Measurements from ENCODE around the gene TMEM106C.

The TMEM106C gene

DNA sequence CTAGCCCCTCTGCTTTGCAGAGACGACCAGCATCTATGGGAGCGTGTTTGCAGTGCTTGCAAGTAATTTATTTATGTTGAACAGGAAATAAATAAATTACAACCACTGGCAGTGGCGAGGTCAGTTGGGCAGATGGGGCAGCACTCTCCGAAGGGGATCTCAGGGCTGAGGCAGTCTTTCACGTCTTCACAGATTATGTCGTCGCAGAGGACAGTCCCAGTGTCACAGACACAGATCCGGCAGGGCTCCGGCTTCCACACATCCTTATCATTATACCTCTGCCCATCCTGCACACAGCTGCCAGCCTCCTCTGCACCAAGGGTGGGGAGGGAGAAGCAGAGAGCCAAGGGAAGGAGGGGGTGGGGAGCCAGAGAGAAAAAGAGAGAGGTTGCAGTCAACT is 36.4 kb downstream of the TMEM106C start:
- DNase-seq = no peak

DNA sequence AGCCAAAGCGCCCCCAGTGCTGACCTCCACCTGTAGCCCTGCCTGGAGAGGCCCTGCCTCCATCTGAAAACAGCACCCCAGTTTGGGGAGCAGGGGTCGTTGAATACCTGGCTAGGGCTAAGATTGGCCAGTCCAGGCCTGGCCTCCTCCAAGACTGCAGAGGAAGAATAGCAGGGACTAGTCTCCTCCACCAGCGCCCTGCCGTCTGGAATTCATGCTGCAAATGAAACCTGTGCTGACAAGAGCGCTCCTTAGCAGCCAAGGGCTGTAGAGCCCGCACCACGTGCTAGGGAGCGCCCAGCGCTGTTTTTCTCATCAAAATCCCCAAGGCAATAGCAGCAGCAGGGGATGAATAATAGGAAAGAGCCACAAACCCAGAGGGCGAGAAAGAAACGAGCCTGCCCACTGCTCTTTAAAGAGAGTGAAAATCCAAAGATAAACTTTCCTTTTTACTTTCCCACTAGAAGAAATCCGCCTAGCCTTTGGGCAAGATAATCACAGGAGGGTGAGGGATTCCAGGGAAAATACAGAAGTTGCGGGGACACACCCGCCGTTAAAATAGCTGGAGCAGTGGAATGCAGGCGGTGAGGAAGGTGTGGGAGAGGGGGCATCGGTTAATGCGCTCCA is 37.6 kb downstream of the TMEM106C start:
- DNase-seq = no peak

DNA sequence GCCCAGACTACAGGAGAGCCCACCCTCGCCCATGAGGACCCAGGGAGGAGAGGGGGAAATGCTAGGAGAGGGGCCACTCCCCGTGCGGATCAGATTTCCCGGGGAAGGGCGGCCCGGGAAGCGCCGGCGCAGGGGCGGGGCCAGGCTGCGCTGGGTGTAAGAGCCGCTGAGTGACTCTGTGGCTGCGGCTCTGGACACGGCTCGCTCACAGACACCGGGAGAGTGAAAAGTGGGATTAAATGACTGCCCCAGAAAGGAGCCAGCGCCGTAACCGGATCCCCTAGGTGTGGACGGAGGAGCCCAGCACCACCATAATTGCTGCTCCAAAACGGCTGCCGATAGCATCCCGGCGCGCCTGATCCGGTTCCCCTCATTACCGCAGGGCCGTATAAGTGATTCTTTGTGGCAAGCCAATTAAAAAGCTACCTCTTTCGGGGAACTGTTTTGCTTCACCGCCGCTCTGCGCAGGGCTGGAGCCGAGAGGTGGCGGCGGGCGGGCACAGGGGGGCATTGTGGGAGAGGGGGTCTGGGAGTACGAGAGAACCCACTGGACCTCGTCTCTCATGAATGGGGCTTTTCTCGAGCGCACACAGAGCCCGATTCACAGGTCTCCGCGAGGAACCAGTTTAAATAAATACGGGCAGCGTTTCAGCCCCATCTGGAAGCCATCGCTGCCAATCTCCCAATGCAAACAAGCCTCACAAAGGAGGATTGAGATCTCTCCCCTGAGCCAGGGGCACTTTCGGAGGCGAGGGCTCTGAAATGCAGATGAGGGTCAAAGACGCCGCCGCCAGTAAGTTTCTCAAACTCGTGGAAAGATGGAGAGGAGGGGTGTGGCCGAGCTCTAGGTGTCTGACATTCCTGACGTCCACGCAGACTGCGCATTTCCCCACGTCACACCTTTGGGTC is 38.4 kb downstream of the TMEM106C start:
- no peak for DNase-seq

DNA sequence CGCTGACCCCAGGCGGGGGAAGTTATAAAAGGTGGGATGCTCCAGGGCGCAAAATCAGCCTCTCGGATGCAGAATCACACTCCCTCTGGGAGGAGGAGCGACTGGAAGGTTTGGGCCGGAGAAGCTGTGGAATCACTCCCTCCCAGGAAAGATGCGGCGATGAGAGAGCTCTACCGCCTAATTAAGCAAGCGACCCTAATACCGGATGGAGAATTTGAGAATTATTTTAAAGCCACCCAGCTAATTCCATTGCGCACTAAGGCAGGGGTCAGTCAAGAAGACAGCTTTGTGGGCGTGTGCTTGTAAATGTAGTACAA is 39.0 kb downstream of the TMEM106C start:
- no peak for DNase-seq

DNA sequence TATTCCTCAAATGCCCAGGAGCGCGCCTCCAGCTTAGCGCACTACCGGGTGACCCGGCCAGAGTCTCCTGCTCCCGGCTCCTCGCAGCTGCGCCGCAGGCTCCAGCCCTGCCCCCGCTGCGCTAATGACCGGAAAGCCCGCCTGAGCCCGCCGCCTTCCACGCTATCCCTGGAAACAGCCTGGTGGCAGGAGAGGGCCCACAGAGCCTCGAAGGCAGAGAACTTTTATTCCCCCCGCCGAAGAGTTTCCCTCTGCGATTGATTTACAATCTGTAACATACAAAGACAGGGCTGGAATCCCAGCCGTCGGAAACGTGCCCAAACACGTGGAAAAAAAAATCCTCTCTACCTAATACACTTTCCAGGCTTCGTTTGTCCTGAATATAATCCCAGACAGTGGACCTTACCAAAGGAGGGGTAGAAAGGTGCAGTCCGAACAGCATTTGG is 39.4 kb downstream of the TMEM106C start:
- no peak for DNase-seq

DNA sequence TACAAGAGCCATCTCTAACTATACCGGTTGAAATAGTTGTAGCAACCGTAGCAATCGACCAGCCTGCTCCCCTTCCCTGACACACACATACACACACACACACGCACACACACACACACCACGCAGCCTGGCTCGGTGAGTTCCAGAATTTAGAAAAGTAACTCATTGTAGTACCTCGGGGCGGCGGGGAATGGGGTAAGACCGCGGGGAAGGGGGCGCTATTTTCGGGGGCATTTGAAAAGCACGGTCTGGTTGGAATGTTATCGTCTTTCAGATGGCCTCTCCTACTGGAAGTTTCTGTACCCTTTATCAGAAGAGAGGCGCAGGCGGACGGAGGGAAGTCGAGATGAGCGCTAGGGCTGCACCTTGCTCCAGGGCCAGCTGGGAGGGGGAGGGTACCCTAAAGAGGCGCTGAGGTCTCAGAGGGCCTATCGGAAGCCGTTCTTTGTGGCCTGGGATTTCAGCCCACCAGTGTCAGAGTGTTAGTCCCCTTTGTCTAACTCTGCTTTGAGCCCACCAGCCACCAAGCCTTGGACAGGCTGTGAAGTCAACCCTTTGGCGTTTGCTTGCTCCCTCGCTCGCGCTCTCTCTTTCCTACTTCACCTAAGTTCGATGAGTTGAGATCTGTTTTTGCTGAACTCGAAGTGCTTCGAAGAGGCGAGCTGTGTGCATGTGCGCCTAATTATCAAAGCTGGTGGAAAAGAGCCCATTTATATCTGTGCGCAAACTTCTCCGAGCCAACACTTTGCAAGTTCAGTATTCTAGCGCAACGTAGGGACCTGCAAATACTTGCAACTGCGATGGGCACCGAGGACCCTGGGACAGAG is 40.0 kb downstream of the TMEM106C start:
- no peak for DNase-seq

DNA sequence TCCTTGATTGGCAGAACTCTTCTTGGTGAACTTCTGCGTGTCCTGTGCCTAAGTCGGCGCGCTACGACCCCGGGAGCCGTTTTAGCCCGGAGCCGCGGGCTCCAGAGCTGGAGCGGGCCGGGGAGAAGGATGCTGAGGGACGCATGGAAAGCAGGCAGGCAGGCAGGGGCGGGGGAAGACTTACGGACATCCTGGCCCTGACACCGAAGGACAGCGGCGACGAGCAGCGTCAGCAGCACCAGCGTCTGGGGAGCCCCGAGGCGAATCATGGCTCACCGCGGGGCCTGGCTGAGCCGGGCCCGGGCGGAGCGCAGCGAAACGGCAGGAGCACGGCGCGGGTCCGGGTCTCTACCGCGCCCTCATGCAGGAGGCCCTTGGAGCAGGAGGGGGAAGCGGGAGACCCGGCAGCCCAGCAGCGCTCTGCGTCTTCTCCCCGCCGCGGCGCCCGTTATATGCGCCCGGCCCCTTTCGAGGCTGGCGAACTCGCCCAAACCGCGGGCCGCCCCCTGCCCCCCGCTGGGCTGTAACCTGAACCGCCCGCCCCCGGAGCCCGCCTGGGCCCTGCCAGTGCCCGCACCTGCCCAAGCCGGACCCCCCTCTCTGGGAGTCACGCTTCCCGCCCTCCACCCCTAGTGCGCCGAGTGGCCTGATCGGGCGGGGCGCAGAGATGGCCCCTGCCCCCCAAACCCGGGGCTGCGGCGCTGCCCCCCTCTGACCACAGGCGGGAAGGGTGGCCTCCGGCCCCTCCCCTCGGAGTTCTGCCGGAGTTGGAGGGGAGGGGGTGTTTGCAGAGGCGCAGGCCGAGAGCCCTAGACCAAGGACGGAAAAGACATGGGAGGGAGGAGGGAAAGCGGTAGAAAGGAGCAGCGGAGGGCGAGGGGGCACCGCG is 40.9 kb downstream of the TMEM106C start, which contains the start of gene COL2A1:
Gene COL2A1 (minus strand): TSS at position 424 of the 889 bp plus-strand sequence. CDS start 155 bp downstream, at position 269.
- no peak for DNase-seq

DNA sequence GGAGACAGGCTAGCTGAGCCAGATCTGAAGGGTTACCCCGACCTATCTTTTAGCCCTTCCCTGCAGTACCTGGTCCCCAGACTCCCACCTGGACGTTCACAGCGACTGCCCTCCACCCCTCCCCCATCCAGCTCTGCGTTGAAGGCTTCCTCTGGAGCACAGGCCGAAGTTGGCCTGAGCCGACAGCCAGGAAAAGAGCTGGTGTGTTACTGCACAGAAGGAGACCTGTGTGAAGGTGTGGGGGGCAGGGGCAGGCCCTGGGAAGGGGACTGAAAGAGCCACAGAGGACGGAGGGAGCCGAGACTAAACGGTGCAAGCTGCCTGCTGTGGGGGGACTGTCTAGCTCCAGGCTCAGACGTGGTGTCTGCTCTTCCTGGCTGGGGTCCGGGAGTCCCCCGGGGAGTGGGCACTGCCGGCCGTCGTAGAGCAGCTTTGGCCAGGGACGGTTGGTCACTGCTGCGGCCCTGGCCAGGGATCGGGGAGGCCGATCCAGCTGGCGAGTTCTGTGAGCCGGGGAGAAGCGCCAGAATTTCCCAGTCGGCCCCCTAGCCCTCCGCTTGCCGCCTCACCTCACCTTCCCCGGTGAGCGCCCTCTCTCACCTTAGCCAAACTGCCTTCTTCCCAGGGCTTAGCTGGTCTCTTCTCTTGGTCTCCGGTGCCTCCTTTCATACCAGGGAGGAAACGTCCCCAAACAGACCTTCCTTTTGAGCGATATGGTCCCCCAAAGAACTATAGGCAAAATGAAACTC is 41.8 kb downstream of the TMEM106C start:
- DNase-seq = no peak

DNA sequence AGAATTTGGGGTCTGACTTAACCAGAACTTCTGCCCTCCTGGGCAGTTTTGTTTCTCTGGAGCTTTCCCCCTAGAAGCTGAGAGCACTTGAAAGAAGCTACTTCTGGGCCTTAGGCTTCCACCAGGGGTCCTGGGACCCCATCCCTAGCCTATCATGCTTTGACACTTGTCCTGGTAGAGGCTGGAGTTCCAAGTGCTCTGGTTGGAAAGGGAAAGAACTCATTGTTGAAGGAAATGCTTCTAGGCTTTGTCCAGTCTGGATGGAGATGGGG is 42.3 kb downstream of the TMEM106C start:
- DNase-seq = no peak

DNA sequence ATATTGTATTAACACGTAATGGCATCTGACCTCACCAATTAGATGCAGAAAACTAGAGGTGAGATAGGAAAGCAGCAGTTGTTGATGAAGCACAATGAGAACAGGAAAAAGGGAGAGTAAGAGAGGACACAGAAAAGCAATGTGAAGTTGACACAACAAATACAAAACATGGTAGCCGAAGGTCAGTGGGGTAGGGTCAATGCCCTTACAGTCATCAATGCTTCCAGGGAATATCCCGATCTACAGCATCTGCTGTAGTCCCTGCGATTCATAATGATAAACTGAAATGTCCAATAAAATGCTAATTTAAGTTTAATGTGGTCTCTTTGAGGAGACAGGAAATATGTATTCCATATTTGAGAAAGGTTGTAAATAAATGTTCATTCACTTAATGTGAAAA is 43.8 kb downstream of the TMEM106C start:
- DNase-seq = no peak

DNA sequence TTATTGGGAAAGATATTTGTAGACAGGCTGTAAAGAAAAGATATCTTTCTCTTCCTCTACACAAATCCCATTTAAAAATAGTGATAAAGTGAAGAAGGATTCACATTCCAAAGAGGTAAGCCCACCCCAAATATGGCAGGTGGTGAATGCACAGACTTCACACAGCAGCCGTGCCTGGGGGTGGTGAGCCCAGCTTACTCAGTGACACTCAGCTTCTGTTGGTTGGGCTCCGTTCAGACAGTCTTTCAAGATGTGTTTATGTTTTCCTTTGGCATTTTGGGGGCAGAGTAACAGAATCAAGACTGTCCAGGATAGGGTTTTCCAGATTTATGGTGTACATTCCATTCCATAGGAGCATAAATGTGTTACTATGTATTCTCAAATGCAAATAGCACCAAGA is 45.0 kb downstream of the TMEM106C start:
- no peak for DNase-seq

DNA sequence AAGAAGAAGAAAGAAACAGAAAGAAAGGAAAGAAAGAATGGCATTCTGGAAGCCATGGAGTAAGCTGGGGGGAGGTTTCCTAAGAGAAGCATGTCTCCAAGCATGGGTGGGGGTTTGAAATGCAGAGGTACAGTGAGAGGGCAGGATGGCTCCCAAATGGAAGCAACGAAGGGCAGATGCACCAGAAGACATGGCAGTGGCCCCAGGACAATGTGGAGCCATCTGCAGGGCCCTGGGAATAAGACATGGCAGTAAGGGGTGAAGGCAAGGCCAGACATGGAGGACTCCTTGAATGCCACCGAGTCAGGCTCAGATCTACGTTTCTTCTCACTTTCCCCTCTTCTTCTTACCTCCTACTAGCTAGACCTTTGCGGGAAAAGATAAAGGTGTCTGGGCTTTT is 45.6 kb downstream of the TMEM106C start:
- no peak for DNase-seq

DNA sequence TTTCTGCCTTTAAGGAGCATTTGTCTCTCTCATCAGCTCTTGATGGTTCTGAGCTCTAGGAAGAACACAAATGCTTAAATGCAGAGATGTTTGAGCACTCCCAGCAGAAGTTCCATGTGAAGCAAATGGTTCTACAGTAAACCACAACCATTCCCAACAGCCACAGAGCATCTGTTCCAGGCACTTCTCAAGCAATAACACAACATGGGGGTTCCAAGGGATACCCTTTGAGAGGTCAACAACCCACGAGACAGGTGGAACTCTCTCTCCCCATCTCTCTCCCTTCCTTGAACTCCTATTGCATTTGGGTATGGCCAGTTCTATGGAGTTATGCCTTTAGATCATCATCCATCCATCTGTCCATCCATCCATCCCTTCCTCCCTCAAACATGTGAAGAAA is 46.1 kb downstream of the TMEM106C start:
- no peak for DNase-seq

DNA sequence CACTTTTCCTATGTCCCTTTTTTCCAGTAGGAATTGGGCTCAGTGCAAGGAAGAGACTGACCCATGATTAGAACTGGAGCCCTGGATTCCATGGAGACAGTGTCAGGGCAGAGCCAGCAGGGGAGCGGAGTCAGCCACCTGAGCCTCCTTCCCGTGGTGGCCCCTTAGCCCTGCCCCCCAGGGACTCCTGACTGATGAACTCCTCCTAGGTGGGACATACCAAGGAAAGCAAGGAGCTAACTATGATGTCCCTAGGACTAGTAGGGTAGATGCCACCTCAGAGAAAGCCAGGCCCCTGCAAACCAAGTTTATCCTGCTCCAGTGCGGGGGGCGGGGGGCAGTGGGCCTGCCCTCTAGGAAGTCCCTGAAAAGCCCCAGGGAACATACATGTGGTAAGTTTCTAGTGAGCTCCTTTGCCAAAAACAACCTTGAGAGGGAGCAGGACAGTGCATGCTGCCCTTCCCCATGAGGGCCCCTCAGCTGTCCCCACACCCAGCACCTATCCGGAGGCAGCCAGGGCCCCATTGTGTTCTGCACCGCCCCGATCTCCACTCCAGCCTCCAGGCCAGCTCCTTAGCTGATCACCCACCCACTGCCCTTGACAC is 47.1 kb downstream of the TMEM106C start:
- DNase-seq = no peak

DNA sequence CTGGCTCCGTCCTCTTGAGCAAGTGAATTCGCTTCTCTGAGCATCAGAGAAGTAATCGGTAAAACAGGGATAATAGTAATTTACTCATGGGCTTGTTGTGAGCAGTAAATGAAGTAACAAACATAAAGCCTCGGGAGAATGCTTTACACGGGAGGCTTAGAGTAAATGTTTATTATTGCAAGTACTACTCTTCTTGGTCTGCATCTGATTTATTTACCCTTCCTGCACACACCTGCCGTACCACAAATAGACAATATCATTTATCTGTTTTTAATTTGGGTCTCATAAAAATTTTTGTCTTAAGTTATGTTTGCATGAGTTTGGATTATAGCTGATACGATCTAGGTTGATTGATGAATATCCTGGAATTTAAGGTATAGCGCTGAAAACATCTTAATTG is 48.7 kb downstream of the TMEM106C start:
- DNase-seq = no peak

DNA sequence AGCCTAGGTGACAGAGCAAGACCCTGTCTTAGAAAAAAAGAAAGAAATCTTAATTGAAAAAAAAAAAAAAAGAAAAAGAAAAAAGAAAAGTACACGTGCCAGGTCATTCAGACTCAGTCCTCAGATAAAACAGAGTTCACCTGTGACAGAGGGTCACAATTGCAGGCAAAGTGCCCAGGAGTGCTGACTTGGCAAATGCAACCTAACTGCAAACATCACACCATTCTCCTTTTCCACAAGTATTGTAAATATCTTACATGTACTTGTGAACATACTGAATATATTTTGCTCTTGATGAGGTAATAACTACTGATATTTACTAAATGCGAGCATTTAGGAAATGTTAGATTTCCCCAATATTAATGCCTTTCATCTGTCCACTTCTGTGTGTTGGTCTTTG is 49.9 kb downstream of the TMEM106C start:
- DNase-seq = no peak

DNA sequence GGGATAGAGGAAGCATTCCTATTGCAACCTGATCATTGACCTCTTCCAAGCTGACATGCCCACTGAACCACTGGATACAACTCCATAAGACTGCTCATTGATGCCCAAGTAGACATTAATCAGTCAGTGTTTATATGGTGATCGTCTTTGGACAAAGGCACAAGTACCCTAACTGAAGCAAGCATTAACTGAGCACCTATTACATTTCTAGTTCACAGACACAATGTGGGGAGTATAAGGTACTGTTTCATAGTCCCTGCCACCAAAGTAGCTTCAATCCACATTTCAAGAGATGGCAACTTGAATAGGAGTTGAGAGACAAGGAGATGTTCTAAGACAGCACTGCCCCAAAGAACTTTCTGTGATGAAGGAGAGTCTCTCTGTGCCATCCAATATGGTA is 51.7 kb downstream of the TMEM106C start:
- no peak for DNase-seq

DNA sequence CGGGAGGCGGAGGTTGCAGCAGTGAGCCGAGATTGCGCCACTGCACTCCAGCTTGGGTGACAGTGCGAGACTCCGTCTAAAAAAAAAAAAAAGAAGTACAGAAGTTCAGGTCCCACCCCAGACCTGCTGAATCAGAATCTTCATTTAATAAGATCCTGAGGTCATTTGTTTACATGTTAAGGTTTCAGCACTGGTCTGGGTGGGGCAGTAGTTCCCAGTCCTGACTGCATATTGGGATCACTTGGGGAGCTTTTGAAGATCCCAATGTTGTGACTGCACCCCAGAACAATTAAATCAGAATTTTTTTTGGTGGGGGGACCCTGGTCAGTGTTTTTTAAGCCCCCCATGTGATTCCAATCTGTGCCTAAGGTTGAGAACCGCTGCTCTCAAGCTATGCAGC is 52.6 kb downstream of the TMEM106C start:
- DNase-seq = no peak

DNA sequence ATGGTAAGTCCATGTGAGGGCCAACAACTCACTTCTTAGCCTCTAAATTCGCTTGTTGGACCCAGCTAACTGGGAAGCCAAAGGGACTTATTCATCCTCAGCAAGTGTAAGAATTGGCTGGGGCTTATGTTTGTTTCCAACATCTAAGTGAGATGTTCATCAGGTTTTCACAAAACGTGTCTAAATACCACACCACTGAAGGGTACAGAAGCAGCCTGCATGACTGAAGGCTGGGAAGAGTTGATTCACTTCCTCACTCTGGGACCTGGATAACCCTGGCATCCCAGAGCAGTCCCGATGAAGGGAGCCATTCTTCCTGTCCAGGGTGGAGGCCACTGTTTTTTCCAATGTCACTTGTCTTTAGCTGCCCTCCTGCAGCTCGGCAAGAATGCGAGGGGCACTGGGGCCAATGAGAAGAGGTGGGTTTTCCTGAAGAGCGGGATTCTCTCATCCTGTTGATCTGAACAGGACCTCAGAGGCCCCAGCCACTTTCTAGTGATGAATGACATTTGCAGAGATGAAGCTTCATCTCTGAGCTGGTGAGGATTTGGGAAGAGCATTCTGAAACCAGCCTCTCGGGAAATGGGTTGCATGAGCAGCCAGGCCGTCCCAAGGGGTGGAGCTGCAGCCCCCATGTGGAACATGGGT is 53.1 kb downstream of the TMEM106C start:
- no peak for DNase-seq

DNA sequence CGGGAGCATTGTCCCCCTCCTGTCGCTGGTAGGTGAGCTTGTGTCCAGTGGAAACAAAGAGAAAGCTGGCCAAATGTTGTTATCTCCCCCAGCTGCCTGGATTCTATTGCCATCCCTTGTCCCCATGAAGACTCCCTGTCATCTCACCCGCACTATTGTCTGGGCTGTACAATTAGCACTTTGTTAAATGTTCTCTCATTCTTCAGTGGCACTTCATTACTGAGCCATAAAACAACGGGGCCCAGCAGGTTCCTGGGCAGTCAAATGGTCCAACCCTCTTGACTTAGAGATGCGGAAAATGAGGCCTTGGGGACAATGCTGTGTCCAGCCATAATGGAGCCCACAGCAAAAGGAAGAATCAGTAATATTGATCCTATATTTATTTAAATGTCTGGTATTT is 54.1 kb downstream of the TMEM106C start:
- no peak for DNase-seq
